GM23338 (cell line): ENCODE results near the gene TFPT. TPM values are rescaled to one million over a fixed set of nuclear protein-coding genes. Genes with fewer than 3 reads are reported as not detected.

Source experiments
- ATAC-seq: fragments of 200-7000 bp; cut with Tn5 transposase; 3 replicates; pipeline ENCODE4 v1.9.1; 2020
- DNase-seq: peaks from one replicate; pipeline ENCODE4 v3.0.0-alpha.2; 2015; ENCODE audit warnings: low spot score
- H2AFZ ChIP-seq: fragments of 200-600 bp; sonication (generic); 2 replicates; pipeline ENCODE4 v1.8.0; 2016; ENCODE audit warnings: antibody characterized with exemption, mild to moderate bottlenecking, moderate library complexity
- H3F3A ChIP-seq: fragments of 200-600 bp; sonication (generic); replicated peaks from 2 replicates; pipeline ENCODE4 v1.8.0; 2017; ENCODE audit warnings: antibody characterized with exemption, mixed run types, low read depth
- H3K27ac ChIP-seq: fragments of 200-600 bp; sonication (generic); 2 replicates; pipeline ENCODE4 v1.6.1; 2016; ENCODE audit warnings: low read depth
- H3K27me3 ChIP-seq: fragments of 200-600 bp; sonication (generic); 2 replicates; pipeline ENCODE4 v1.8.0; 2016; ENCODE audit warnings: mild to moderate bottlenecking, mixed run types, moderate library complexity; ENCODE audit not compliant: insufficient read depth
- H3K36me3 ChIP-seq: fragments of 200-600 bp; sonication (generic); 2 replicates; pipeline ENCODE4 v1.8.0; 2016; ENCODE audit warnings: mild to moderate bottlenecking; ENCODE audit not compliant: insufficient read depth
- H3K4me1 ChIP-seq: fragments of 200-600 bp; sonication (generic); 2 replicates; pipeline ENCODE4 v1.8.0; 2016; ENCODE audit warnings: mild to moderate bottlenecking, moderate library complexity; ENCODE audit not compliant: insufficient read depth
- H3K4me2 ChIP-seq: fragments of 200-600 bp; sonication (generic); 2 replicates; pipeline ENCODE4 v1.7.1; 2017; ENCODE audit warnings: mixed run types
- H3K4me3 ChIP-seq: fragments of 200-600 bp; sonication (generic); 2 replicates; pipeline ENCODE4 v1.6.1; 2016; ENCODE audit warnings: mixed run types
- H3K79me2 ChIP-seq: fragments of 200-600 bp; sonication (generic); replicated peaks from 2 replicates; pipeline ENCODE4 v1.8.0; 2017; ENCODE audit warnings: mild to moderate bottlenecking; ENCODE audit not compliant: insufficient read depth
- H3K9me2 ChIP-seq: fragments of 200-600 bp; sonication (generic); 2 replicates; pipeline ENCODE4 v1.8.0; 2017; ENCODE audit not compliant: insufficient read depth
- H4K20me1 ChIP-seq: fragments of 200-600 bp; sonication (generic); replicated peaks from 2 replicates; pipeline ENCODE4 v1.8.0; 2017; ENCODE audit warnings: mild to moderate bottlenecking; ENCODE audit not compliant: insufficient read depth
- H3K27ac Mint-ChIP-seq: 2 replicates; pipeline ENCODE4 v1.8.0; 2020; ENCODE audit warnings: inconsistent platforms, mild to moderate bottlenecking, moderate library complexity, mixed read lengths
- H3K27me3 Mint-ChIP-seq: 3 replicates; pipeline ENCODE4 v1.8.0; 2022; ENCODE audit warnings: low read depth, mild to moderate bottlenecking, moderate library complexity, mixed read lengths, inconsistent platforms; ENCODE audit not compliant: insufficient read depth, poor library complexity
- H3K36me3 Mint-ChIP-seq: 3 replicates; pipeline ENCODE4 v1.8.0; 2021; ENCODE audit warnings: low read depth, mild to moderate bottlenecking, inconsistent platforms, moderate library complexity, mixed read lengths
- H3K4me1 Mint-ChIP-seq: 3 replicates; pipeline ENCODE4 v1.8.0; 2020; ENCODE audit warnings: mild to moderate bottlenecking, inconsistent platforms, mixed read lengths
- H3K4me3 Mint-ChIP-seq: 3 replicates; pipeline ENCODE4 v1.8.0; 2021; ENCODE audit warnings: moderate library complexity, mild to moderate bottlenecking, inconsistent platforms, mixed read lengths
- H3K9me3 Mint-ChIP-seq: 3 replicates; pipeline ENCODE4 v1.8.0; 2020; ENCODE audit warnings: moderate library complexity, mild to moderate bottlenecking, inconsistent platforms, mixed read lengths
- CREB1 ChIP-seq: fragments of 250-450 bp; sonication (Bioruptor Pico); IDR thresholded peaks from 2 replicates; pipeline ENCODE4 v1.5.0; 2020; ENCODE audit warnings: low read depth, mild to moderate bottlenecking, moderate library complexity
- EZH2 ChIP-seq: fragments of 200-600 bp; sonication (generic); IDR thresholded peaks from one replicate; pipeline ENCODE4 v1.8.0; 2017; ENCODE audit warnings: antibody characterized with exemption, mild to moderate bottlenecking, low read depth; ENCODE audit not compliant: unreplicated experiment
- EZH2phosphoT487 ChIP-seq: fragments of 200-600 bp; sonication (generic); IDR thresholded peaks from one replicate; pipeline ENCODE4 v1.8.1; 2018; ENCODE audit warnings: antibody characterized with exemption; ENCODE audit not compliant: unreplicated experiment
- JUNB ChIP-seq: IDR thresholded peaks from one replicate; pipeline ENCODE4 v1.6.1; 2016; ENCODE audit warnings: antibody characterized with exemption; ENCODE audit not compliant: unreplicated experiment
- NANOG ChIP-seq: IDR thresholded peaks from 2 replicates; pipeline ENCODE4 v1.6.1; 2016; ENCODE audit warnings: antibody characterized with exemption, borderline replicate concordance
- POLR2AphosphoS5 ChIP-seq: IDR thresholded peaks from 2 replicates; pipeline ENCODE4 v1.6.1; 2016; ENCODE audit warnings: antibody characterized with exemption, low read depth
- REST ChIP-seq: IDR thresholded peaks from one replicate; pipeline ENCODE4 v1.6.1; 2018; ENCODE audit warnings: antibody characterized with exemption; ENCODE audit not compliant: unreplicated experiment
- STAT1 ChIP-seq: IDR thresholded peaks from one replicate; pipeline ENCODE4 v1.6.1; 2016; ENCODE audit warnings: antibody characterized with exemption; ENCODE audit not compliant: unreplicated experiment
- ZNF114 ChIP-seq: fragments of 250-450 bp; sonication (Bioruptor Pico); IDR thresholded peaks from 2 replicates; pipeline ENCODE4 v1.5.0; 2020; ENCODE audit warnings: mild to moderate bottlenecking, moderate library complexity
- ZNF331 ChIP-seq: fragments of 250-450 bp; sonication (Bioruptor Pico); IDR thresholded peaks from 2 replicates; pipeline ENCODE4 v1.5.0; 2020; ENCODE audit warnings: low read depth, mild to moderate bottlenecking, moderate library complexity
- polyA plus RNA-seq: library from polyadenylated mRNA; unstranded; fragments of >200 nt; fragmentation: Nextera tagmentation; extraction: Ambion mirVana; gene quantifications from 2 replicates; pipeline ENCODE4 v1.2.1, GENCODE V29; 2016
- total RNA-seq: library from RNA; depleted of rRNA; stranded (reverse); fragments of >200 nt; shearing (Covaris generic); gene quantifications from 2 replicates; pipeline ENCODE4 v1.2.3, GENCODE V29; 2014
- TF ChIP-seq, protein P1 (sequence below): fragments of 250-450 bp; sonication (Bioruptor Pico); IDR thresholded peaks from 2 replicates; pipeline ENCODE4 v1.5.0; 2020; ENCODE audit warnings: mild to moderate bottlenecking, moderate library complexity
- TF ChIP-seq, protein P2 (sequence below), 2 experiments: fragments of 200-600 bp in 1 of 2; sonication (generic) in 1 of 2; conservative IDR thresholded peaks; 2 replicates each; pipeline versions ENCODE4 v1.5.1 to v1.6.1; 2016 to 2017; ENCODE audit warnings: antibody characterized with exemption in 2 of 2, low read depth in 2 of 2, mild to moderate bottlenecking in 2 of 2, moderate library complexity in 1 of 2

Gene TFPT
- total and polyA plus RNA-seq, 2 experiments from 2014 or later = 12.0 to 18.3 TPM

DNA sequence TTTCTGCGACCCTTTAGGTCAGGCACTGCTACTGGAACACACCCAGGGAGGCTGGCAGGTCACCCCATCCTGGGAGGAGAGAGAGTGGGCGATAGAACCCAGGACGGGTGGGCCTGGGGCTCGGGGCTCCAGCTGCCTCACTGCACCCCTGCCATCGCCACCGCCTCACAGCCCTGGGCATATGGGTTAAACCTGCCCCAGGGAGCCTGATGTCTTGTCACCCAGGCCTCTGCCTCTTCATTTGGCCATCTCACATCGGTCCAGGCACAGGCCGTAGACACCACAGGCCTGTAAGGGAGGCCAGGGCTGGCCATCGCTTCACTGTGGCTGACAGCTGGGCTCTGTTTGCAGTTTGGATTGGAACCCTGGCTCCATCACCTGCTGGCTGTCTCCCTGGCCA, 10.3 kb upstream of the TFPT start:
- Histone ChIP-seq H3F3A (0 out of 2 replicates have a peak, but pooled peaks cover 2% of the 10 kb centered on the region), H3K4me2 (no peak overlapping the region), H2AFZ (no peak overlapping the region), H3K4me1 (no peaks in the 10 kb centered on the region), H4K20me1 (no peaks in the 10 kb centered on the region; the same call in 1 of the 2 replicates), H3K27ac (no peak overlapping the region), H3K4me3 (no peak overlapping the region), H3K79me2 (no peaks in the 10 kb centered on the region), H3K27me3 (no peaks in the 10 kb centered on the region), H3K36me3 (peaks cover 7% of the 10 kb centered on the region; the same call in 1 of the 2 replicates), H3K9me2 (no peaks in the 10 kb centered on the region)
- Mint-ChIP-seq H3K9me3 (no peaks in the 10 kb centered on the region), H3K4me3 (no peak overlapping the region), H3K27me3 (peaks cover 15% of the 10 kb centered on the region), H3K27ac (no peak overlapping the region), H3K4me1 (no peaks in the 10 kb centered on the region), H3K36me3 (peaks cover 62% of the 10 kb centered on the region)
- ATAC-seq (no peak), DNase-seq (no peak)
- no peak for TF ChIP-seq CREB1 (CRISPR knock-in tag)
- TF ChIP-seq, protein P1, sequence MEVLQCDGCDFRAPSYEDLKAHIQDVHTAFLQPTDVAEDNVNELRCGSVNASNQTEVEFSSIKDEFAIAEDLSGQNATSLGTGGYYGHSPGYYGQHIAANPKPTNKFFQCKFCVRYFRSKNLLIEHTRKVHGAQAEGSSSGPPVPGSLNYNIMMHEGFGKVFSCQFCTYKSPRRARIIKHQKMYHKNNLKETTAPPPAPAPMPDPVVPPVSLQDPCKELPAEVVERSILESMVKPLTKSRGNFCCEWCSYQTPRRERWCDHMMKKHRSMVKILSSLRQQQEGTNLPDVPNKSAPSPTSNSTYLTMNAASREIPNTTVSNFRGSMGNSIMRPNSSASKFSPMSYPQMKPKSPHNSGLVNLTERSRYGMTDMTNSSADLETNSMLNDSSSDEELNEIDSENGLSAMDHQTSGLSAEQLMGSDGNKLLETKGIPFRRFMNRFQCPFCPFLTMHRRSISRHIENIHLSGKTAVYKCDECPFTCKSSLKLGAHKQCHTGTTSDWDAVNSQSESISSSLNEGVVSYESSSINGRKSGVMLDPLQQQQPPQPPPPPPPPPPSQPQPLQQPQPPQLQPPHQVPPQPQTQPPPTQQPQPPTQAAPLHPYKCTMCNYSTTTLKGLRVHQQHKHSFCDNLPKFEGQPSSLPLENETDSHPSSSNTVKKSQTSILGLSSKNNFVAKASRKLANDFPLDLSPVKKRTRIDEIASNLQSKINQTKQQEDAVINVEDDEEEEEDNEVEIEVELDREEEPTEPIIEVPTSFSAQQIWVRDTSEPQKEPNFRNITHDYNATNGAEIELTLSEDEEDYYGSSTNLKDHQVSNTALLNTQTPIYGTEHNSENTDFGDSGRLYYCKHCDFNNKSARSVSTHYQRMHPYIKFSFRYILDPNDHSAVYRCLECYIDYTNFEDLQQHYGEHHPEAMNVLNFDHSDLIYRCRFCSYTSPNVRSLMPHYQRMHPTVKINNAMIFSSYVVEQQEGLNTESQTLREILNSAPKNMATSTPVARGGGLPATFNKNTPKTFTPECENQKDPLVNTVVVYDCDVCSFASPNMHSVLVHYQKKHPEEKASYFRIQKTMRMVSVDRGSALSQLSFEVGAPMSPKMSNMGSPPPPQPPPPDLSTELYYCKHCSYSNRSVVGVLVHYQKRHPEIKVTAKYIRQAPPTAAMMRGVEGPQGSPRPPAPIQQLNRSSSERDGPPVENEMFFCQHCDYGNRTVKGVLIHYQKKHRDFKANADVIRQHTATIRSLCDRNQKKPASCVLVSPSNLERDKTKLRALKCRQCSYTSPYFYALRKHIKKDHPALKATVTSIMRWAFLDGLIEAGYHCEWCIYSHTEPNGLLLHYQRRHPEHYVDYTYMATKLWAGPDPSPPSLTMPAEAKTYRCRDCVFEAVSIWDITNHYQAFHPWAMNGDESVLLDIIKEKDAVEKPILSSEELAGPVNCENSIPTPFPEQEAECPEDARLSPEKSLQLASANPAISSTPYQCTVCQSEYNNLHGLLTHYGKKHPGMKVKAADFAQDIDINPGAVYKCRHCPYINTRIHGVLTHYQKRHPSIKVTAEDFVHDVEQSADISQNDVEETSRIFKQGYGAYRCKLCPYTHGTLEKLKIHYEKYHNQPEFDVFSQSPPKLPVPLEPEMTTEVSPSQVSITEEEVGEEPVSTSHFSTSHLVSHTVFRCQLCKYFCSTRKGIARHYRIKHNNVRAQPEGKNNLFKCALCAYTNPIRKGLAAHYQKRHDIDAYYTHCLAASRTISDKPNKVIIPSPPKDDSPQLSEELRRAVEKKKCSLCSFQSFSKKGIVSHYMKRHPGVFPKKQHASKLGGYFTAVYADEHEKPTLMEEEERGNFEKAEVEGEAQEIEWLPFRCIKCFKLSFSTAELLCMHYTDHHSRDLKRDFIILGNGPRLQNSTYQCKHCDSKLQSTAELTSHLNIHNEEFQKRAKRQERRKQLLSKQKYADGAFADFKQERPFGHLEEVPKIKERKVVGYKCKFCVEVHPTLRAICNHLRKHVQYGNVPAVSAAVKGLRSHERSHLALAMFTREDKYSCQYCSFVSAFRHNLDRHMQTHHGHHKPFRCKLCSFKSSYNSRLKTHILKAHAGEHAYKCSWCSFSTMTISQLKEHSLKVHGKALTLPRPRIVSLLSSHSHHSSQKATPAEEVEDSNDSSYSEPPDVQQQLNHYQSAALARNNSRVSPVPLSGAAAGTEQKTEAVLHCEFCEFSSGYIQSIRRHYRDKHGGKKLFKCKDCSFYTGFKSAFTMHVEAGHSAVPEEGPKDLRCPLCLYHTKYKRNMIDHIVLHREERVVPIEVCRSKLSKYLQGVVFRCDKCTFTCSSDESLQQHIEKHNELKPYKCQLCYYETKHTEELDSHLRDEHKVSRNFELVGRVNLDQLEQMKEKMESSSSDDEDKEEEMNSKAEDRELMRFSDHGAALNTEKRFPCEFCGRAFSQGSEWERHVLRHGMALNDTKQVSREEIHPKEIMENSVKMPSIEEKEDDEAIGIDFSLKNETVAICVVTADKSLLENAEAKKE = no peak
- no peak for TF ChIP-seq JUNB
- TF ChIP-seq REST = no peak
- TF ChIP-seq, protein P2, sequence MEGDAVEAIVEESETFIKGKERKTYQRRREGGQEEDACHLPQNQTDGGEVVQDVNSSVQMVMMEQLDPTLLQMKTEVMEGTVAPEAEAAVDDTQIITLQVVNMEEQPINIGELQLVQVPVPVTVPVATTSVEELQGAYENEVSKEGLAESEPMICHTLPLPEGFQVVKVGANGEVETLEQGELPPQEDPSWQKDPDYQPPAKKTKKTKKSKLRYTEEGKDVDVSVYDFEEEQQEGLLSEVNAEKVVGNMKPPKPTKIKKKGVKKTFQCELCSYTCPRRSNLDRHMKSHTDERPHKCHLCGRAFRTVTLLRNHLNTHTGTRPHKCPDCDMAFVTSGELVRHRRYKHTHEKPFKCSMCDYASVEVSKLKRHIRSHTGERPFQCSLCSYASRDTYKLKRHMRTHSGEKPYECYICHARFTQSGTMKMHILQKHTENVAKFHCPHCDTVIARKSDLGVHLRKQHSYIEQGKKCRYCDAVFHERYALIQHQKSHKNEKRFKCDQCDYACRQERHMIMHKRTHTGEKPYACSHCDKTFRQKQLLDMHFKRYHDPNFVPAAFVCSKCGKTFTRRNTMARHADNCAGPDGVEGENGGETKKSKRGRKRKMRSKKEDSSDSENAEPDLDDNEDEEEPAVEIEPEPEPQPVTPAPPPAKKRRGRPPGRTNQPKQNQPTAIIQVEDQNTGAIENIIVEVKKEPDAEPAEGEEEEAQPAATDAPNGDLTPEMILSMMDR (conservative IDR thresholded peaks at IDR 0.05; ENCODE audit: low read depth in 2 of 2) = no peak
- TF ChIP-seq EZH2 = no peak
- no peak for TF ChIP-seq POLR2AphosphoS5
- TF ChIP-seq STAT1 = no peak
- TF ChIP-seq NANOG = no peak
- TF ChIP-seq ZNF331 (CRISPR knock-in tag) = no peak
- TF ChIP-seq EZH2phosphoT487 = no peak
- no peak for TF ChIP-seq ZNF114
